Esophagus muscularis mucosa (tissue), 4 donors: ENCODE measurements around the gene KCNK17.

Source experiments
- CTCF ChIP-seq, 3 experiments: fragments of 200-600 bp in 2 of 3; fragments of 450-650 bp in 1 of 3; sonication (generic) in 2 of 3; IDR thresholded peaks; one replicate each; pipeline ENCODE4 v1.5.1; 2017 to 2019; ENCODE audit warnings: antibody characterized with exemption in 3 of 3, mild to moderate bottlenecking in 2 of 3, moderate library complexity in 1 of 3
- EP300 ChIP-seq: sonication (generic); formaldehyde crosslinking; IDR thresholded peaks from one replicate; pipeline ENCODE4 v1.6.1; 2017; ENCODE audit warnings: antibody characterized with exemption
- POLR2A ChIP-seq: fragments of 450-650 bp; IDR thresholded peaks from one replicate; pipeline ENCODE4 v1.6.1; 2017; ENCODE audit warnings: antibody characterized with exemption, moderate library complexity, mild to moderate bottlenecking, low read depth
- POLR2AphosphoS5 ChIP-seq, 2 donors: sonication (generic); formaldehyde crosslinking; IDR thresholded peaks; one replicate each; pipeline ENCODE4 v1.6.1; 2017; ENCODE audit warnings: antibody characterized with exemption in 2 of 2

- TF ChIP-seq CTCF (IDR thresholded peaks at IDR 0.05) (no peak), POLR2AphosphoS5 (IDR thresholded peaks at IDR 0.05) (no peak), POLR2A (no peak), EP300 (no peak)
These were observed 15.8 kb upstream of the KCNK17 start for GRCh38 chr6:39330057-39330456.
